Upper lobe of left lung (tissue), 6 donors: ENCODE results near the gene CIITA. TPM values are rescaled to one million over a fixed set of nuclear protein-coding genes. Genes with fewer than 3 reads are reported as not detected.

Source experiments
- ATAC-seq, 2 donors: fragments of 200-7000 bp; cut with Tn5 transposase; one replicate each; pipeline ENCODE4 v1.9.1; 2022; ENCODE audit warnings: mild to moderate bottlenecking in 2 of 2, moderate library complexity in 2 of 2; ENCODE audit not compliant: low FRiP score in 2 of 2
- DNase-seq, 2 donors: peaks; one replicate each; pipeline ENCODE4 v3.0.0-alpha.2; 2019 to 2020
- H3K27ac ChIP-seq, 4 donors: fragments of 200-600 bp; sonication (generic); one replicate each; pipeline ENCODE4 v1.5.1; 2016 to 2019
- H3K27me3 ChIP-seq, 4 donors: fragments of 200-600 bp; sonication (generic); one replicate each; pipeline ENCODE4 v1.5.1; 2017 to 2019
- H3K36me3 ChIP-seq, 4 donors: fragments of 200-600 bp; sonication (generic); one replicate each; pipeline ENCODE4 v1.5.1; 2016 to 2019
- H3K4me1 ChIP-seq, 4 donors: fragments of 200-600 bp; sonication (generic); one replicate each; pipeline ENCODE4 v1.5.1; 2018 to 2019
- H3K4me3 ChIP-seq, 4 donors: fragments of 200-600 bp; sonication (generic); one replicate each; pipeline ENCODE4 v1.5.1; 2017 to 2019; ENCODE audit warnings: mild to moderate bottlenecking in 2 of 4, moderate library complexity in 1 of 4
- H3K9me3 ChIP-seq, 4 donors: fragments of 200-600 bp; sonication (generic); one replicate each; pipeline ENCODE4 v1.5.1; 2018 to 2019
- EP300 ChIP-seq, 4 donors: sonication (generic); formaldehyde crosslinking; IDR thresholded peaks; one replicate each; pipeline ENCODE4 v1.5.1; 2017; ENCODE audit warnings: antibody characterized with exemption in 4 of 4, control low read depth in 2 of 4
- POLR2A ChIP-seq, 4 donors: fragments of 450-650 bp; IDR thresholded peaks; one replicate each; pipeline ENCODE4 v1.5.1; 2016 to 2017; ENCODE audit warnings: antibody characterized with exemption in 4 of 4, mild to moderate bottlenecking in 2 of 4
- POLR2AphosphoS5 ChIP-seq, 2 donors: sonication (generic); formaldehyde crosslinking; IDR thresholded peaks; one replicate each; pipeline ENCODE4 v1.5.1; 2017; ENCODE audit warnings: antibody characterized with exemption in 2 of 2
- WGBS, 2 donors: methylation state at CpG; one replicate each; pipeline ENCODE4 v1.1.5; 2017 to 2018; 5-methylcytosine and 5-hydroxymethylcytosine counted together
- total RNA-seq, 6 donors: library from RNA; depleted of rRNA in 4 of 6; stranded (reverse); fragments of >200 nt in 4 of 6; gene quantifications; one replicate each; pipeline versions ENCODE4 v1.1.0 to v1.2.1, GENCODE V29; 2016 to 2021
- TF ChIP-seq, protein P1 (sequence below), 6 experiments: fragments of 450-650 bp in 4 of 6; fragments of 200-600 bp in 2 of 6; sonication (generic) in 2 of 6; IDR thresholded peaks; one replicate each; pipeline ENCODE4 v1.5.1; 2016 to 2019; ENCODE audit warnings: antibody characterized with exemption in 6 of 6
- donor health status: DM: no; HTN: no; CAD: no; lungs with moderate emphysema.
- donor health status: DM: no; HTN: yes; CAD: no; lungs with severe emphysema.

The CIITA gene
- total RNA-seq, 6 donors from 2014 or later: 27.2 to 145 (median 83.2) TPM

DNA sequence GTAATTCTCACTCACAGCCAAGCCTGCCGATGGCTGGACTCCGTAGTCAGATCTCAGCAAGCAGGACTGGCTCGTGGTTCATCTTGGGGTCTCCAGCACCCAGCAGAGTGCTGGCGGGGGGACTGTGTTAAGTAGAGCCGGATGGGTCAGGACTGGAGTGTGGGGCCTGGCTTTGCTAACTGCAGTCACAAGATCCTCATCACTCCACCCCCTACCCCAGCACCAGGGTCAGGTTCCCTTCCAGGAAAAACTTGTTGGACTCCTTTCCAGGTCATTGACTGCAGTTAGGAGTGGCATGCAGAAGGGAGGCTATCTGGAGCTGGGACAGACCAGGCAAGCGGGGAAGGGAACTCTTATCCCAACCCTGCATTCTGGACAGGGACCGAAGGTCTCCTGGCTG lies 6.0 kb downstream of the CIITA start:
- 73 to 79% methylated on average over 7 of the region's 7 CpGs for WGBS, 2 donors
- H3K27ac ChIP-seq: peak overlapping the region; percentile 21 to 89 (median 56)
- peaks cover 39 to 75% (median 66%) of the 10 kb centered on the region in 4 donors for H3K4me1 ChIP-seq
- peak in 1 of 2 donors; percentile 74 for DNase-seq
- peak in 1 of 2 donors; percentile 72 for ATAC-seq
- H3K4me3 ChIP-seq: no peak overlapping the region
- peak; percentile 31 to 53 for TF ChIP-seq POLR2AphosphoS5 (IDR thresholded peaks at IDR 0.05)
- TF ChIP-seq, protein P1, sequence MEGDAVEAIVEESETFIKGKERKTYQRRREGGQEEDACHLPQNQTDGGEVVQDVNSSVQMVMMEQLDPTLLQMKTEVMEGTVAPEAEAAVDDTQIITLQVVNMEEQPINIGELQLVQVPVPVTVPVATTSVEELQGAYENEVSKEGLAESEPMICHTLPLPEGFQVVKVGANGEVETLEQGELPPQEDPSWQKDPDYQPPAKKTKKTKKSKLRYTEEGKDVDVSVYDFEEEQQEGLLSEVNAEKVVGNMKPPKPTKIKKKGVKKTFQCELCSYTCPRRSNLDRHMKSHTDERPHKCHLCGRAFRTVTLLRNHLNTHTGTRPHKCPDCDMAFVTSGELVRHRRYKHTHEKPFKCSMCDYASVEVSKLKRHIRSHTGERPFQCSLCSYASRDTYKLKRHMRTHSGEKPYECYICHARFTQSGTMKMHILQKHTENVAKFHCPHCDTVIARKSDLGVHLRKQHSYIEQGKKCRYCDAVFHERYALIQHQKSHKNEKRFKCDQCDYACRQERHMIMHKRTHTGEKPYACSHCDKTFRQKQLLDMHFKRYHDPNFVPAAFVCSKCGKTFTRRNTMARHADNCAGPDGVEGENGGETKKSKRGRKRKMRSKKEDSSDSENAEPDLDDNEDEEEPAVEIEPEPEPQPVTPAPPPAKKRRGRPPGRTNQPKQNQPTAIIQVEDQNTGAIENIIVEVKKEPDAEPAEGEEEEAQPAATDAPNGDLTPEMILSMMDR (IDR thresholded peaks at IDR 0.05): no peak
- peak in 1 of 4 donors; percentile 27 for TF ChIP-seq POLR2A (IDR thresholded peaks at IDR 0.05)
- TF ChIP-seq EP300 (IDR thresholded peaks at IDR 0.05): peak in 1 of 4 donors; percentile 73
- H3K27me3 ChIP-seq: no peaks in the 10 kb centered on the region
- H3K36me3 ChIP-seq: peaks cover 0 to 5% (median 2%) of the 10 kb centered on the region in 4 donors
- no peaks in the 10 kb centered on the region for H3K9me3 ChIP-seq

DNA sequence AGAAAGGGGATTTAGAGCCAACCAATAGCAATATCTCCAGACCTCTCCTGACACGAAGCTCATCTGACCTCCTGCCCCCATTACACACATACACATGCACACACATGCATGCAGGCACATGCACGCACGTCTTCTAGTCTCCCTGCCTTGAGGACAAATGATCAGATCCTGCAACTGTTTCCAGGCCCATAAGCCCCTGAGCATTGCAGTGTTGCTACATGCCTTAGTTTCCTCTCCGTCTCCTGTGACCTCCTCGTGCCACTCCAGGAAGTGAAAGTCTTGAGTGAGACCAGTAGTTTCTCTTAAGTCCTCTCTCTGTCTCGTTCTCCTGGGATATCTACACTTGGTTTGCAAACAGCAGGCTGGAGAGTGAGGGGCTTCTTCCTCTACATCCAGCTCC lies 8.2 kb downstream of the CIITA start:
- no peak overlapping the region for H3K4me3 ChIP-seq
- DNase-seq: peak in 1 of 2 donors; percentile 63
- no peaks in the 10 kb centered on the region for H3K9me3 ChIP-seq
- peak in 1 of 2 donors; percentile 31 for ATAC-seq
- H3K27ac ChIP-seq: peak overlapping the region in 3 of 4 donors; percentile 39 to 89 (median 66)
- TF ChIP-seq POLR2AphosphoS5 (IDR thresholded peaks at IDR 0.05): peak; percentile 15 to 26
- TF ChIP-seq, protein P1 (IDR thresholded peaks at IDR 0.05): no peak
- peak in 1 of 4 donors; percentile 40 for TF ChIP-seq EP300 (IDR thresholded peaks at IDR 0.05)
- peak in 1 of 4 donors; percentile 36 for TF ChIP-seq POLR2A (IDR thresholded peaks at IDR 0.05)
- H3K36me3 ChIP-seq: peaks cover 0 to 5% (median 2%) of the 10 kb centered on the region in 4 donors
- 45 to 61% methylated on average over 6 of the region's 6 CpGs for WGBS, 2 donors
- peaks cover 25 to 71% (median 58%) of the 10 kb centered on the region in 4 donors for H3K4me1 ChIP-seq
- H3K27me3 ChIP-seq: no peaks in the 10 kb centered on the region

DNA sequence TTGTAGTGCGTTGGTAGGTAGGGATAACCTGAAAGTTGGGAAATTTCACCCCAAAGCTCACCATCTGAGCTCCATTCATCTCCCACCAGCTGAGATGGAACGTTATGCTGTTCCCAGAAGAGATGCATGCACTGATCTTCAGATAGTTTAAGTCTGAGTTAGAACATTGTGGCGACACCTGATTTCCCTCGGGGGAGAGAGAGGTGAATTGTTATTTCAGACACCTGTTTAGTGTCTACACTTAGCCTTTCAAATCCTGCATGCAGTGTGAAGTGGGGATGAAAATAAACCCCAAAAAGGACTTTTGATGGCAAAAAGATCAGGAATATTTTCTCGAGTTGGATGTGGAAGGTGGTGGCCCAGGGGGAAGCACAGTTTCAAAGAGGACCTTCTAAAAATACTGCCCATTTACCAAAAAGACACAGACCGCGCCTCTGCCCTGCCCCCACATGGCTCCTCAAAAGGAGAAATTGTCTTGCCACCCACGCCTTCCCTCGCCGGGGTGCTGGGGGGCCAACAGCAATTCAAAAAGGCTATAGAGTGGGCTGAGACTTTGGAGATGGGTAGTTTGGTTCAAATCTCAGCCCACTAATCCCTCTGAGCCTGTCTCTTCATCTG lies 11.4 kb downstream of the CIITA start:
- Histone ChIP-seq H3K4me1 (peaks cover 19 to 63% (median 36%) of the 10 kb centered on the region in 4 donors), H3K27me3 (no peaks in the 10 kb centered on the region), H3K9me3 (no peaks in the 10 kb centered on the region), H3K27ac (no peak overlapping the region), H3K36me3 (peaks cover 0 to 7% (median 0%) of the 10 kb centered on the region in 4 donors), H3K4me3 (no peak overlapping the region)
- no peak for ATAC-seq
- TF ChIP-seq EP300 (IDR thresholded peaks at IDR 0.05) (no peak), POLR2A (IDR thresholded peaks at IDR 0.05) (no peak)
- TF ChIP-seq, protein P1 (IDR thresholded peaks at IDR 0.05): no peak
- DNase-seq: no peak
- WGBS, 2 donors: 62 to 68% methylated on average over 9 to 10 of the region's 10 CpGs

DNA sequence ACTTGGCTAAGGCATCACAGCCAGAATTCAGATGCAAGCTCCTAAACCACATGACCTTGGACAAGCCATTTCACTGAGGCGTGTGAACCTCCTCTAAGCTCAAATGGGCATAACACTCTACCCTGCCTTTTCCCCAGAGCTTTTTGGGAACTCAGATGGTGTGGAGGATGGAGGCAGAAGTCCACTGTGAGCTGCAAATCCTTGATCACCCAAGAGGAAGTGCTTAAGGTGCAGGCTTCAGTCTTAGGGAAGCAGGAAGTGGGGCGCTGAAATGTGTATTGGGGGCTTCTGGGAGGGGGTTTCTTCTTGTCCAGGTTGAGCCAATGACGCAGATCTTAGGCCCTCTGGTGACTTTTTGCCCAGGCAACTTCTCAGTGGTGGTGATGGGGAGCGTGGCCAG lies 12.9 kb downstream of the CIITA start:
- 84 to 86% methylated on average over 3 to 4 of the region's 4 CpGs for WGBS, 2 donors
- Histone ChIP-seq H3K27me3 (no peaks in the 10 kb centered on the region), H3K27ac (peak overlapping the region in 1 of 4 donors; percentile 16), H3K9me3 (no peaks in the 10 kb centered on the region), H3K4me3 (no peak overlapping the region), H3K4me1 (peaks cover 10 to 57% (median 22%) of the 10 kb centered on the region in 4 donors), H3K36me3 (peaks cover 0 to 3% (median 0%) of the 10 kb centered on the region in 4 donors)
- ATAC-seq: no peak
- no peak for TF ChIP-seq EP300 (IDR thresholded peaks at IDR 0.05)
- no peak for TF ChIP-seq POLR2A (IDR thresholded peaks at IDR 0.05)
- TF ChIP-seq, protein P1 (IDR thresholded peaks at IDR 0.05): no peak
- no peak for TF ChIP-seq POLR2AphosphoS5 (IDR thresholded peaks at IDR 0.05)
- no peak for DNase-seq
